HepG2 (cell line): ENCODE data around the gene TMEM182. TPM values are rescaled to one million over a fixed set of nuclear protein-coding genes. Genes with fewer than 3 reads are reported as not detected.

Source experiments
- ATAC-seq: fragments of 200-7000 bp; cut with Tn5 transposase; 3 replicates; pipeline ENCODE4 v1.9.1; 2020; ENCODE audit warnings: mild to moderate bottlenecking, moderate library complexity
- BruUV-seq: library from RNA; stranded (reverse); fragments of 400-500 nt; replicated peaks from 2 replicates; lab custom pipeline; 2021; lab: Mats Ljungman, UMichigan
- CTCF ChIA-PET: fragments of 300-600 bp; formaldehyde crosslinking; extraction: SDS; loops from one replicate; lab custom pipeline; 2021; ENCODE audit warnings: low total read pairs, inconsistent platforms, low intra/inter-chr PET ratio; lab: Yijun Ruan, JAX
- POLR2A ChIA-PET: fragments of 350-600 bp; sonication (Branson Sonifier 250); formaldehyde crosslinking; loops from one replicate; lab custom pipeline; 2020; ENCODE audit warnings: antibody characterized with exemption, inconsistent platforms; lab: Yijun Ruan, JAX
- DNase-seq: peaks from one replicate; pipeline ENCODE4 v3.0.0-alpha.2; 2015; ENCODE audit warnings: low spot score
- FAIRE-seq: peaks from 3 replicates; lab custom pipeline; 2011; peaks lifted over from hg19 to GRCh38; lab: Jason Lieb, UNC
- H2AFZ ChIP-seq: one replicate; pipeline ENCODE4 v1.6.1; 2011; ENCODE audit warnings: low read length, inconsistent platforms
- H3K27ac ChIP-seq: fragments of 300-600 bp; 3 replicates; pipeline ENCODE4 v1.8.0; 2011; ENCODE audit warnings: mixed run types, mild to moderate bottlenecking, mixed read lengths, low read length, inconsistent platforms; ENCODE audit not compliant: insufficient read depth; ENCODE audit errors: extremely low read length
- H3K27me3 ChIP-seq, 2 experiments: fragments of 200-600 bp in 1 of 2; 2 replicates in 1 of 2; 3 replicates in 1 of 2; pipeline versions ENCODE4 v1.6.0 to v1.8.0; 2011; ENCODE audit warnings: low read length in 2 of 2, mild to moderate bottlenecking in 2 of 2, moderate library complexity in 2 of 2, inconsistent platforms in 1 of 2; ENCODE audit not compliant: insufficient read depth in 2 of 2, control insufficient read depth in 1 of 2
- H3K36me3 ChIP-seq, 2 experiments: fragments of 200-600 bp in 1 of 2; replicated peaks in 1 of 2; 2 replicates in 1 of 2; 3 replicates in 1 of 2; pipeline versions ENCODE4 v1.5.1 to v1.8.0; 2011; ENCODE audit warnings: low read length in 2 of 2, inconsistent platforms in 1 of 2; ENCODE audit not compliant: insufficient read depth in 2 of 2, control insufficient read depth in 1 of 2
- H3K4me1 ChIP-seq: 2 replicates; pipeline ENCODE4 v1.5.1; 2012; ENCODE audit warnings: low read length, inconsistent platforms; ENCODE audit not compliant: insufficient read depth
- H3K4me2 ChIP-seq: 2 replicates; pipeline ENCODE4 v1.6.0; 2011; ENCODE audit warnings: low read depth, low read length, inconsistent platforms
- H3K4me3 ChIP-seq, 3 experiments: fragments of 200-600 bp in 1 of 3; sonication (generic), shearing (Covaris generic) in 1 of 3; replicated peaks in 1 of 3; 2 replicates each; pipeline ENCODE4 v1.5.1; 2011 to 2016; ENCODE audit warnings: low read length in 3 of 3, inconsistent platforms in 2 of 3, low read depth in 2 of 3, mild to moderate bottlenecking in 2 of 3, control low read depth in 1 of 3, mixed read lengths in 1 of 3; ENCODE audit not compliant: insufficient read depth in 1 of 3
- H3K79me2 ChIP-seq: one replicate; pipeline ENCODE4 v1.6.1; 2011; ENCODE audit warnings: low read length, inconsistent platforms; ENCODE audit not compliant: insufficient read depth
- H3K9ac ChIP-seq: 2 replicates; pipeline ENCODE4 v1.6.0; 2011; ENCODE audit warnings: mild to moderate bottlenecking, low read depth, low read length, inconsistent platforms; ENCODE audit not compliant: insufficient read depth
- H3K9me3 ChIP-seq: 2 replicates; pipeline ENCODE4 v1.5.1; 2012; ENCODE audit warnings: mild to moderate bottlenecking, low read length
- H4K20me1 ChIP-seq: 2 replicates; pipeline ENCODE4 v1.6.0; 2011; ENCODE audit warnings: inconsistent platforms, mild to moderate bottlenecking, low read length, moderate library complexity; ENCODE audit not compliant: insufficient read depth
- CAMTA2 ChIP-seq: sonication (generic); formaldehyde crosslinking; IDR thresholded peaks from 2 replicates; pipeline ENCODE4 v1.4.0; 2020; ENCODE audit warnings: mild to moderate bottlenecking, missing genetic modification reagents, borderline replicate concordance
- SMYD3 ChIP-seq: sonication (generic); formaldehyde crosslinking; IDR thresholded peaks from 2 replicates; pipeline ENCODE4 v1.8.1; 2023; ENCODE audit warnings: mild to moderate bottlenecking, missing genetic modification reagents
- WGBS: methylation state at CpG from one replicate; pipeline ENCODE4 v1.1.6; 2017; ENCODE audit warnings: low lambda C conversion rate; 5-methylcytosine and 5-hydroxymethylcytosine counted together
- in situ Hi-C: cut with HindIII; loops from 2 replicates; pipeline ENCODE4 v1.10.0; 2017; ENCODE audit warnings: low pct_unique_long_range_greater_than_20kb; ENCODE audit not compliant: extremely low pct_ligation_motif_present
- intact Hi-C: fragments of 100-400 bp; cut with micrococcal nuclease; formaldehyde crosslinking; loops from one replicate; pipeline ENCODE4 v1.10.0; 2022; ENCODE audit not compliant: unreplicated experiment
- polyA plus RNA-seq, 8 experiments: library from polyadenylated mRNA; depleted of rRNA in 3 of 8; stranded (reverse) in 7 of 8; unstranded in 1 of 8; fragments of >200 nt; fragmentation: Illumina TruSeq in 4 of 8; extraction: Trizol in 4 of 8; gene quantifications; 2 replicates each; pipeline versions ENCODE4 v1.2.1 to v1.2.3, GENCODE V29; 2011 to 2016; ENCODE audit warnings: low read depth in 4 of 8, missing spikeins in 1 of 8, mixed read lengths in 1 of 8; ENCODE audit not compliant: insufficient read depth in 1 of 8
- total RNA-seq, 5 experiments: library from RNA; depleted of rRNA; stranded (reverse); fragments of >200 nt; fragmentation: Illumina TruSeq; extraction: Trizol; gene quantifications; 2 replicates each; pipeline ENCODE4 v1.2.3, GENCODE V29; 2016; ENCODE audit warnings: low read depth in 1 of 5
- TF ChIP-seq, protein P1 (sequence below): sonication (generic); formaldehyde crosslinking; IDR thresholded peaks from 2 replicates; pipeline ENCODE4 v1.4.0; 2020; ENCODE audit warnings: mild to moderate bottlenecking, missing genetic modification reagents

Gene TMEM182
- total and polyA plus RNA-seq, 2 of the 13 experiments (the other 11 are each of a cell fraction or from before 2014, with no cell fraction given): 8.7 to 8.9 TPM

DNA sequence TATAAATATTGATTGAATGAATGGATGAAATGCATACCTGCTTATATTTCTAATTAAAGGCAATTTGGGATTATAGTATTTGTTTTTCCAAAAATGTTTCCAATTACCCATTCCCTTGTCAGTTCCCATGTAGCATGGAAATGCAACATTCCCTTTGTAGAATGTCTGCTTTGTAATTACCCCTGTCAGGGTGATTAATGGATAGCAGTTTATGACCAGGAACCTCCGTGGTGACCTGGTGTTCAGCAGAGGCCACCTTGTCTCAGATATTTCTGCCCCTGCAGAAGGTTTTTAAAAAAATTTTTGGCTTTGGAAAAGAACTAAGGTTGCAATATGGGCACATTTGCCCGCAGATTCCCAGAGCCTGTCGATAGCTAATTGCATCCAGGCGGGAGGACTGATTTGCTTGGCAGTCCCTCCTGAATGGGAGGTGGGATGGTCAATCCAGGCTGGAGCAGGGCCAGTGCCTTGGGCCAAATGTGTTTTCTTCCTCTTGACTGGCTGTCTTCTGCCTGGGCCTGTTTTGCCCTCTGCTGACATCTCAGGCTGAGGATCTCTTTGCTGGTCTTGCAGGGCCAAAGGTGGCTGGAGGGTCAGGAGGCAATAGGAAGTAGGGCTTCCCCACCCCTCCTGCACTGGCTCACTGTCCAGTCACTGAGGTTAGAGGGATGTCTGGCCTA lies 82.1 kb downstream of the TMEM182 start:
- H3K4me3 ChIP-seq: no peak overlapping the region
- H3K79me2 ChIP-seq: no peaks in the 10 kb centered on the region
- ChIA-PET POLR2A (no interaction called here), CTCF (no interaction called here)
- no peaks in the 10 kb centered on the region for H3K9me3 ChIP-seq
- ATAC-seq: no peak
- peaks cover 4% of the 10 kb centered on the region for H3K4me1 ChIP-seq
- no peak overlapping the region for H3K4me2 ChIP-seq
- intact Hi-C loops (no loop called here), in situ Hi-C loops (no loop called here)
- no peak for FAIRE-seq
- WGBS: 39% methylated on average over 4 of the region's 4 CpGs
- H3K27me3 ChIP-seq: no peaks in the 10 kb centered on the region
- no peak overlapping the region for H2AFZ ChIP-seq
- no peaks in the 10 kb centered on the region for H4K20me1 ChIP-seq
- no peak overlapping the region for H3K9ac ChIP-seq
- DNase-seq: no peak
- BruUV-seq: no TSS peak
- H3K36me3 ChIP-seq: no peaks in the 10 kb centered on the region
- no peak overlapping the region for H3K27ac ChIP-seq
- TF ChIP-seq, protein P1, sequence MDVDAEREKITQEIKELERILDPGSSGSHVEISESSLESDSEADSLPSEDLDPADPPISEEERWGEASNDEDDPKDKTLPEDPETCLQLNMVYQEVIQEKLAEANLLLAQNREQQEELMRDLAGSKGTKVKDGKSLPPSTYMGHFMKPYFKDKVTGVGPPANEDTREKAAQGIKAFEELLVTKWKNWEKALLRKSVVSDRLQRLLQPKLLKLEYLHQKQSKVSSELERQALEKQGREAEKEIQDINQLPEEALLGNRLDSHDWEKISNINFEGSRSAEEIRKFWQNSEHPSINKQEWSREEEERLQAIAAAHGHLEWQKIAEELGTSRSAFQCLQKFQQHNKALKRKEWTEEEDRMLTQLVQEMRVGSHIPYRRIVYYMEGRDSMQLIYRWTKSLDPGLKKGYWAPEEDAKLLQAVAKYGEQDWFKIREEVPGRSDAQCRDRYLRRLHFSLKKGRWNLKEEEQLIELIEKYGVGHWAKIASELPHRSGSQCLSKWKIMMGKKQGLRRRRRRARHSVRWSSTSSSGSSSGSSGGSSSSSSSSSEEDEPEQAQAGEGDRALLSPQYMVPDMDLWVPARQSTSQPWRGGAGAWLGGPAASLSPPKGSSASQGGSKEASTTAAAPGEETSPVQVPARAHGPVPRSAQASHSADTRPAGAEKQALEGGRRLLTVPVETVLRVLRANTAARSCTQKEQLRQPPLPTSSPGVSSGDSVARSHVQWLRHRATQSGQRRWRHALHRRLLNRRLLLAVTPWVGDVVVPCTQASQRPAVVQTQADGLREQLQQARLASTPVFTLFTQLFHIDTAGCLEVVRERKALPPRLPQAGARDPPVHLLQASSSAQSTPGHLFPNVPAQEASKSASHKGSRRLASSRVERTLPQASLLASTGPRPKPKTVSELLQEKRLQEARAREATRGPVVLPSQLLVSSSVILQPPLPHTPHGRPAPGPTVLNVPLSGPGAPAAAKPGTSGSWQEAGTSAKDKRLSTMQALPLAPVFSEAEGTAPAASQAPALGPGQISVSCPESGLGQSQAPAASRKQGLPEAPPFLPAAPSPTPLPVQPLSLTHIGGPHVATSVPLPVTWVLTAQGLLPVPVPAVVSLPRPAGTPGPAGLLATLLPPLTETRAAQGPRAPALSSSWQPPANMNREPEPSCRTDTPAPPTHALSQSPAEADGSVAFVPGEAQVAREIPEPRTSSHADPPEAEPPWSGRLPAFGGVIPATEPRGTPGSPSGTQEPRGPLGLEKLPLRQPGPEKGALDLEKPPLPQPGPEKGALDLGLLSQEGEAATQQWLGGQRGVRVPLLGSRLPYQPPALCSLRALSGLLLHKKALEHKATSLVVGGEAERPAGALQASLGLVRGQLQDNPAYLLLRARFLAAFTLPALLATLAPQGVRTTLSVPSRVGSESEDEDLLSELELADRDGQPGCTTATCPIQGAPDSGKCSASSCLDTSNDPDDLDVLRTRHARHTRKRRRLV (CRISPR knock-in tag): no peak
- TF ChIP-seq CAMTA2 (CRISPR knock-in tag) (no peak), SMYD3 (CRISPR knock-in tag) (no peak)
